ENCODE results near the gene RFC2.
"Not testable (repeated sequence)": the region's sequence is repeated elsewhere in the genome, so short reads cannot be mapped to it uniquely, and the experiment has no call there.

The RFC2 gene

GRCh38 chr7:74230446-74231231, 23.6 kb downstream of the RFC2 start:
- DNase-seq (ENCODE audit: low spot score), result no peak
- Histone ChIP-seq H3K4me3 (no peak overlapping the region), H3K27ac (no peak overlapping the region)
- no peak for TF ChIP-seq CTCF (IDR thresholded peaks at IDR 0.05)

GRCh38 chr7:74228951-74229900, 25.0 kb downstream of the RFC2 start:
- H3K27ac ChIP-seq, result no peak overlapping the region
- H3K4me3 ChIP-seq, result no peak overlapping the region
- DNase-seq (ENCODE audit: low spot score), result no peak
- no peak for TF ChIP-seq CTCF (IDR thresholded peaks at IDR 0.05)

GRCh38 chr7:74226633-74227032, 27.6 kb downstream of the RFC2 start:
- TF ChIP-seq CTCF (IDR thresholded peaks at IDR 0.05), result no peak
- no peak for DNase-seq (ENCODE audit: low spot score)
- Histone ChIP-seq H3K27ac (peak overlapping the region in 1 of 2 donors; percentile 16), H3K4me3 (no peak overlapping the region)

GRCh38 chr7:74225400-74225799, 28.8 kb downstream of the RFC2 start:
- TF ChIP-seq CTCF (IDR thresholded peaks at IDR 0.05), result no peak
- H3K4me3 ChIP-seq, result no peak overlapping the region
- H3K27ac ChIP-seq, result no peak overlapping the region
- DNase-seq (ENCODE audit: low spot score), result no peak

GRCh38 chr7:74224907-74225306, 29.3 kb downstream of the RFC2 start:
- not testable (repeated sequence) for H3K4me3 ChIP-seq; DNase-seq (ENCODE audit: low spot score); H3K27ac ChIP-seq

GRCh38 chr7:74224511-74224832, 29.7 kb downstream of the RFC2 start:
- H3K4me3 ChIP-seq, result no peak overlapping the region
- TF ChIP-seq CTCF (IDR thresholded peaks at IDR 0.05), result no peak
- no peak for DNase-seq (ENCODE audit: low spot score)
- no peak overlapping the region for H3K27ac ChIP-seq

GRCh38 chr7:74223711-74224510, 30.3 kb downstream of the RFC2 start:
- Histone ChIP-seq H3K4me3 (no peak overlapping the region), H3K27ac (no peak overlapping the region)
- no peak for DNase-seq (ENCODE audit: low spot score)
- no peak for TF ChIP-seq CTCF (IDR thresholded peaks at IDR 0.05)

All from coronary artery (tissue), 2 donors.